ENCODE measurements around the gene NCKAP5L.

DNA sequence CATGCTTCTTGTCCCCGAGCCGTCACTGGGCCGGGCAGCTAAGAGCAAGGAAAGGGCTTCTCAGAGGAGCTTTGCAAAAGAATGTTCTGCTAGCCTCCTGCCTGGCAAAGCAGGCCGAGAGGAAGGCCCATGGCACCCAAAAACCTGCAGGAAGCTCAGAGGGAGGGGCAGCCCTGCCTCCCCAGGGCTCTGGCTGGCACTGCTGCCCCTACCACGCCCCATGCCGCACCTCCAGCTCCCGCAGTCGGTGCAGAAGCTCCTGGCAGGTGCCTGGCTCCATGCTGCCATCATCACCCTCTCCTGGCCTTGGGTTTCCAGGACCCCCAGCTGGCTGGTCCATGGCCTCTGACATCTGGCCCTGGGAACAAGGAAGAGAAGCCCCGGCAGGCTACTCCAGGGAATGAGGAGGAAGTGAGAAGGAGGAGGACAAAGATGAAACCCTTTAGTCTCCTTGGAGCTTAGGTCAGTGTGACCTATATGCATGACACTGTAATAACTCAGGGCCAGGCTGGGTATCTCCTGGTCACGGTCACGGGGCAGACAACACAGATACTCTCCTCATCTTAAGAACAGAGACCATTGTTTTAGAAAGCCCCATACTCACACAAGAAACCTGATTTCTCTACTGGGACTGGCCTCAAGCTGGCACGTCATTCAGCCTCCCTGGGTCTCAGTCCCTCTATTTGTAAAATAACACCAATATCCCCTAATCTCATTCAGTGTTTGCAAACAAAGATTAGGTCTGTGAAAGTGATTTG, 24.3 kb downstream of the NCKAP5L start:
- TF ChIP-seq, protein P1, sequence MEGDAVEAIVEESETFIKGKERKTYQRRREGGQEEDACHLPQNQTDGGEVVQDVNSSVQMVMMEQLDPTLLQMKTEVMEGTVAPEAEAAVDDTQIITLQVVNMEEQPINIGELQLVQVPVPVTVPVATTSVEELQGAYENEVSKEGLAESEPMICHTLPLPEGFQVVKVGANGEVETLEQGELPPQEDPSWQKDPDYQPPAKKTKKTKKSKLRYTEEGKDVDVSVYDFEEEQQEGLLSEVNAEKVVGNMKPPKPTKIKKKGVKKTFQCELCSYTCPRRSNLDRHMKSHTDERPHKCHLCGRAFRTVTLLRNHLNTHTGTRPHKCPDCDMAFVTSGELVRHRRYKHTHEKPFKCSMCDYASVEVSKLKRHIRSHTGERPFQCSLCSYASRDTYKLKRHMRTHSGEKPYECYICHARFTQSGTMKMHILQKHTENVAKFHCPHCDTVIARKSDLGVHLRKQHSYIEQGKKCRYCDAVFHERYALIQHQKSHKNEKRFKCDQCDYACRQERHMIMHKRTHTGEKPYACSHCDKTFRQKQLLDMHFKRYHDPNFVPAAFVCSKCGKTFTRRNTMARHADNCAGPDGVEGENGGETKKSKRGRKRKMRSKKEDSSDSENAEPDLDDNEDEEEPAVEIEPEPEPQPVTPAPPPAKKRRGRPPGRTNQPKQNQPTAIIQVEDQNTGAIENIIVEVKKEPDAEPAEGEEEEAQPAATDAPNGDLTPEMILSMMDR (IDR thresholded peaks at IDR 0.05; ENCODE audit: insufficient read depth, low read length, poor library complexity, severe bottlenecking), result no peak
- no peak for TF ChIP-seq EZH2phosphoT487 (conservative IDR thresholded peaks at IDR 0.05; ENCODE audit: low read length)

Data from SU-DHL-6 (cell line).